Vagina (tissue), 2 donors: Measurements from ENCODE around the gene CISH.

Source experiments
- CTCF ChIP-seq, 3 experiments: fragments of 450-650 bp in 2 of 3; fragments of 200-600 bp in 1 of 3; sonication (generic) in 1 of 3; IDR thresholded peaks; one replicate each; pipeline ENCODE4 v1.5.1; 2017 to 2019; ENCODE audit warnings: antibody characterized with exemption in 3 of 3, mild to moderate bottlenecking in 2 of 3, moderate library complexity in 2 of 3
- POLR2A ChIP-seq, 2 donors: fragments of 450-650 bp; IDR thresholded peaks; one replicate each; pipeline ENCODE4 v1.6.1; 2017; ENCODE audit warnings: antibody characterized with exemption in 2 of 2, mild to moderate bottlenecking in 2 of 2, moderate library complexity in 2 of 2

DNA sequence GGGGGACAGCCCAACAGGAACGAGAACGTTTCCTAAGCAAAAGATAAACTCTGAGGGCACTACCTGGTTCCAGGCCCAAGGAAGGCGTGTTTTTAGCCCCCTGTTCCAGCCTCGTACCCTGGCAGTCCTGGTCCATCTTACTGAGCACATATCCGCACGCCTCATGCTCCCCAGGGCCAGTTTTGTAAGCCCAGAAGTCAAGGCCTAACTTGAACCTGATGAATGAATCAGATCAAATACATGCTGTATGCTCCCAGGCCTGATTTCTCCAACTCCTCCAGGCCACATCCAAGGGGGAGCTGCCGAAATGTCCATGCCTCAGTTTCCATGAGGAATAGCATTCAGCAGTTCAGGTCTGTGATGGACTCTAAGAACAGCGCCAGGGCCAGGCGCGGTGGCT, 48.8 kb upstream of the CISH start:
- no peak for TF ChIP-seq POLR2A (IDR thresholded peaks at IDR 0.05)
- TF ChIP-seq CTCF (IDR thresholded peaks at IDR 0.05), result no peak
